Measurements from ENCODE around the gene MCF2L.

The MCF2L gene

DNA sequence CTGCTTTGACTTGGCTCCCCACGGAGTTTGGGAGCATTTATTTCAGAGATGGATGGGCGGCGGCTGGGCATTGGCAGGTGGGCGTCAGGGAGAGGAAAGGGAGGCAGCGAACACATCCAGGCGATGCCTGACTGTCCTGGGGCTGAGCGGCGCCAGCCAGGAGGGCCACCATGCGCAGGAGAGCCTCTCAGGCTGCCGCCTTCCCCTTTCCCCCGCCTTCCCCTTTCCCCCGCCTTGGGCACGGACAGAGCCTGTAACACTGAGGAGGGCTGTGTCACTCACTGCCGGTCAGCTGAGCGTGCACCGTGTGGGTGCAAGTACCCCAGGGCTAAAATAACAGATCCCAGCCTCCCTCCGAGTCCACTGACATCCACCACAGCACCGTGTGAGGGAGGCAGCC is 11.4 kb downstream of the MCF2L start:
- no peak for DNase-seq (ENCODE audit: extremely low read depth in 1 of 2, low read depth in 1 of 2)

DNA sequence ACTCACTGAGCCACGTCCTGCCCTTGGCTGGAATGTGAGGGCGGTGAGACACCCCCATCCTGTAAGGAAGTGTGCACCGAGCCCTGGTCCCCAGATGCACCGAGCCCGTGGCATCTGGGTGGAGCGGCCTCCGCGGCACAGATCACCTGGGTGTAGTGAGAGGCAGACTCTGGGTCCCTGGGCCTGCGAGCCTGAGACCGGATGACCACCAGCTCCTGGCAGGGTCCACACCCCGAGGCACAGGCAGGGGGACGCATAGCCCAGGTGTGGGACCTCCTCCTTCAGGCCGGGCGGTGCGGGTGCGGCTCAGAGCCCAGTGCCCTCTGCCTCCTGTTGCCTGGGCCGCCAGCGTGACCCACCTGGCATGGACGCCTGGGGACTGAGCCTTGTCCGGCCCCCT is 12.4 kb downstream of the MCF2L start:
- no peak for DNase-seq (ENCODE audit: extremely low read depth in 1 of 2, low read depth in 1 of 2)

DNA sequence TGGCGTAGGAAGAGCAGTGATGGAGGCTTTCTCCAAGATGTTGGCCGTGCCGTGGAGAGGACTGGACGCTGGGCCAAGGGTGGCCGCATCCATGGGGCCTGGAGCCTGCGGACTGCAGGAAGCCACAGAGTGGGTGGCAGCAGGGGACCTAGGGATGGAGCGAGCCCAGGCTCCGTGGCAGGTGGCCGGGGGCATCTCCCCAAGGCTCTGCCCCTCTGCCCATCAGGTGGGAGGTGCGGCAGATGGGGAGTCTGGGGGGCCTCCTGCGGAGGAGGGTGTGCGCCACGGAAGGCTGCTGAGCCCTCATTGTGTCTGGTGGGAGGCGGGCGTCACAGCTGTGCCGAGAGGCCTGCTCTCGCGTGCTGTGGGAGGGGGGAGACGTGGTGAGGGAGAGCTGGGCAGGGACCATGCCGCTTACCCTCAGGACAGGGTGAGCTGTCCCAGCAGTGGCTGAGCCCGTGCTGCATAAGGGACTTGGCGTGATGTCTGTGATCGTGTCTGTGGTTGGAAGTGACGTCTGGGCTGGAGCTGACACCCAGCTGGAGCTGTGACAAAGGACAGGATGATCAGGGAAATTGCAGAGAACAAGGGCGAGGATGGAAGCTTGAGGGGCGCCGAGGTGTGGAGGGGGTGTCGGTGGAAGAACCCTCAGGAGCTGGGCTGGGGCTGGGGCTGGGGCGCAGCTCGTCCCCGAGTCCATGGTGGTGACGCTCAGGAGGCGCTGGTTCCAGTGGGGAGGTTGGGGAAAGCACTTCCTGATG is 13.4 kb downstream of the MCF2L start:
- DNase-seq (ENCODE audit: extremely low read depth in 1 of 2, low read depth in 1 of 2): no peak

DNA sequence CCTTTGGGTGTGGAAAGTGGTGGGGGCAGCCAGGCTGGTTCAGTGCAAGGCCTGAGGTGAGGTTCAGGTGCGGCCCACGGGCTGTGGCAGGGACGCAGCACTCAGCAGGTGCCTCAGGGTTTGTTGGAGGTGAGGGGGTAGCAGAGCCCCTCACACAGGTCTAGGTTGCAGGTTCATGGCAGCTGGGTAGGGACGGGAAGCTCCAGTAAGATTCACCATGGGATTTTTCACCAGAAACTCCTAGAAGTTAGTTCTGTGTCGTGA is 14.0 kb downstream of the MCF2L start:
- no peak for DNase-seq (ENCODE audit: extremely low read depth in 1 of 2, low read depth in 1 of 2)

DNA sequence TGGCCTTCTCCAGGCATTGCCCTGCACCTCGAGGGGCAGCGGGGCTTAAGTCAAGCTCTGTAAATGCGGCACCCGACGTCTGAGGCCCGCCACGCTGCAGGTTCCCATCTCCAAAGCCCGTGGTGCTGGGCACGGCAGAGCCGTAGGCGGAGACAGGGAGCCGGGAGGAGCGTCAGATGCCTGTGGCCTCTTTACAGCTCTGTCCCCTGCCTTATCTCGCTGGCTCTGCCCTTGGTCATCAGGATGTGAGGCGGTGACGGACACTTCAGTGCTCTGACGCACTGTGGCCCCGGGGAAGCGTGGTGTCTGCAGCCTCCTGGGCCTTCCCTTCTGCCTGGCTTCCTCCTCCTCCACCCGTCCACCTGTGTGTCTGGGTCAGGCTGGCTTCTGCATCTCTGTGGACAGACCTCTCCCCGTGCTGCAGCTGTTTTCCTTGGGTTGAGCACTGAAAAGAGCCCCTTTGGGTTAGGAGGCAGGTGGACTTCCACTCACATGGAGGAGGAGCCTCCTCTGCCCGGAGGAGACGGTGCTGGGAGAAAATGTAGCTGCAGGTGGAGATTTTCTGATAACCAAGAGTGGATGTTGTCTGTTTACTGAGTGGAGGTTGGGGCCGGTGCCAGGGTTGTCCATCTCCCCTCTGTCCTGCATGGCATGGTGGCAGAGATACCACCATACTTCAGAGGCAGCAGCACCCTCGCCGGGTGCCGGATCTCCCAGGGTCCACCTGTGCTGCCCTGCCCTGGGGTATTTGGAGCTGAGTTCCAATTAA is 14.6 kb downstream of the MCF2L start:
- DNase-seq (ENCODE audit: extremely low read depth in 1 of 2, low read depth in 1 of 2): no peak

DNA sequence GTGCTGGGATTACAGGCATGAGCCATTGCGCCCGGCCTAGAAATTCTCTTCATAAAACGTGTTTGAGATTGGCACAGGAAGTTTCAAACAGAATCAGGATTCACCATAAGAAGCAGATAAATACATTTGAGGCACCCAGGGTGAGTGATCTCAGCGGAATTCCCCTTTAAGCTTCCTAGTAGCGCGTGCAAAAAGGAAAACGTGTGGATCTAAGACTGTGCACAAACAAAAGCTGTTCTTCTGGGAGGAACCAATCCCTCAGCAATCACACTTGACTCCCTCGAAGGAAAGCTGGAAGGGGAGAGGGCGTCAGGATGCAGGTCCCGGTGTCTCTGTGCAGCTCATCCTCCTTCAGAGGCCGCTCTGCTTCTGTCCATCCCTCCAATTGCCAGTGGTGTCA is 15.5 kb downstream of the MCF2L start:
- no peak for DNase-seq (ENCODE audit: extremely low read depth in 1 of 2, low read depth in 1 of 2)

DNA sequence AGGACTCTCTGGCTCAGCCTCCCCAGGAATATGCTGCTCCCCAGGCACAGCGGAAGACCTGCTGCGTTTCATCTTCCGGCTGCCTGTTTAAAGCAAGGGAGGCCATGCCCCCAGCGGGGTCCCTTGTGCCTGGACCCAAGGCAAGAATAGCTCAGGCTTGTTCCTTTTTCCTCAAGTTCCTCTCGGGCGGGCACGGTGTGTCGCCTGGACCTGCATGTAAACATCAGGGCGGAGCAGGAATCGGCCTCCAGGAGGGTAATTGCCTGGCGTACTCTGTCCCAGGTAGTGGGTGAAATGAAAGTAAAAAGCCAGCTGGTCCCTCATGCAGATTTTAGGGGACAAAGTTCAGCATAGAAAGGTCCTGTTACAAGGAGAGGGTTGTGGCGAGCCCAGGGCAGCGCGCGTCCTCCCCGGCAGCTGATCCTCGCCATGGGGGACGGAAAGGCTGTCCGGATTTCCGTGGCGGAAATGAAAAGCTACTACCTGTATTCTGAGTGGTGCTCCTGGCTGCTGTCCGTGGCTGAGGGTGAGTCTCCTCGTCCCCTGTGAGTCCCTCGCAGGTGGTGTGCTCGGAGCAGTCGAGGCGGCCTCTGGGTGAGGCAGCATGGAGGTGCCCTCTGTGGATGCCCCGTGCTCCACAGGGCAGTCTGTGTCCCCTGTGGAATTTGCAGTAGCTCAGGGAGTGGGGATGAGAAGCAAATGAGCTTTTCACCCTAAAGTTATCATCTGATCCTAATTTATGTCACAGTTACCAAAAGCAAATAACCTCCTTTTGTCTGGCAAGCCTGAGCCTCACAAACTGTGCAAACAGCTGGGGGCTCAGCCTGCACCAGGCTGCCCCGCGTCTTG is 16.2 kb downstream of the MCF2L start:
- no peak for DNase-seq (ENCODE audit: extremely low read depth in 1 of 2, low read depth in 1 of 2)

DNA sequence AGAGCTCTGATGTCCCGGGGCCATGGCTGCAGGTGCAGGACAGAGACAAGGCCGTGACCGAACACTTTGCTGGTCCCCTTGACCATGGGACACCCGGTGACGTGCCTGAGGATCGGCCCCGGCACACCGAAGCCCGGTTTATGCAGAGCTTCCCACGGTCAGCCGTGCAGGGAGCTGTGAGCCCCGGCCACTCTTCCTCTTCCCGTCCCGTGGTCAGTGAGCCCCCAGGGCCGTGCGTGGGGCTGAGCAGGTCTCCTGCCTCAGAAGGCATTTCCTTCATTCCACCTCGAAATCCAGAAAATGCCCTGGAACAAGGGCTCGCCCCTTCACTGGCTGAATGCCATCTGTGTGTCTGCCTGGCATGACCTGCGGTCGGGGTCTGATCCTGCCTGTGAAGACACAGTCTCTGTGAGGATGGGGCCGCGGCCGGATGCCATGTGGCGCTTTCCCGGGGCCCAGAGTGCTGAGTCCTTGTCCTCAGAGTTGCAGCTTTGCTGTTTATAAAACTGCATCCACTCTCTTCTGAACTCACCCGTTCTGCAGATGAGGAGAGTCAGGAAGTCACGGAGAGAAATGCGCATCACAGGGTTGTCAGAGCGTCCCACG is 16.9 kb downstream of the MCF2L start:
- DNase-seq (ENCODE audit: extremely low read depth in 1 of 2, low read depth in 1 of 2): no peak

DNA sequence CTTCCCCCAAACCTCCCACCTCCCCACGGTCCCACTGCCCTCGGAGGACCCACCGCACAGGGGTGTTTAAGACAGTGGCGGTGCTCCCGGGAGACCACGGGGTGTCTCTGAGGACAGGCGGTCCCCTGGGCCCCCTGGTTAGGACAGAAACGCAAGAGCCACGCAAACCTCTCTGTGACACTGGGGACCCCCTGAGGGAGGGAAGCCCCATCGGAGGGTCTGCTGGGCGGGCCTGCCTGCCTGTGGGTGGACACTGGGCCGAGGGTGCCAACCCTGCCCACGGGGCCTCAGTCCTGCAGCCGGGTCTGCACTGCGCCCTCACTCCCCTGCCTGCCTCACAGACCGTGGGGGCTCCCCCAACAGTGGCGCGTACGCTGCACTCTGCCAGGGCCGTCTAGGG is 17.5 kb downstream of the MCF2L start:
- DNase-seq (ENCODE audit: extremely low read depth in 1 of 2, low read depth in 1 of 2): no peak

DNA sequence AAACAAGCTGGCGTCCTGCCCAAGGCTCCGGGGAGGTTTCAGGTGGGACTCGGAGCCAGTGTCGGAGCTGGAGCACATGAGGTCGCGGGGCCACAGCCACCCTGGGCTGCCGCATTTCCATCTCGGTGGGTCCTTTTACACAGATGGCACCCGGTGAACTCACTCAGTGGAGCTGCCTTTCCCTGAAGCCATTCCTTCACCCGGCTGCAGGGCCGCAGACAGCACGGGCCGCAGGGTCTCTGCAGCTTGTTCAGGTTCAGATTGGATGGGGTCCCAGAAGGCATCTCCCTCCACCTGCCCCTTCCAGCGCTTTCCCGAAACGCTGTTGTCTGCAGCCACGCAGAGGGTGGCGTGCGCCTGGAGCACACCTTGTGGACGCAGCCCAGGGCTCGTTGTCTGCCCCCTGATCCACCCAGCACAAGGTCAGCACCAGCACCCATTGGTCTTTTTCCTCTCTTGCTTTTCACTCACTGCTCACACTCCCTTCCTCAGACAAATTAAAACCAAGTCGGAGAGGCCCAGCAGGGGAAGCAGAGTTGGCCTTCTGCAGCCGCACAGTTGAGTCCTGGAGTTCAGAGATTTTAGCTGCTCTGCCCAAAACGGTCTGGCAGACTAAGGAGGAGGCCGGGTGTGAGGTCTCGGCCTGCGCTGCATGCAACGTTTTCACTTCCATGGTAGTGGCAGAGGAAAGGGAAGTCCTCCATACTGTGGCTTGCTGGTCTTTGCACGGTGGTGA is 18.1 kb downstream of the MCF2L start:
- no peak for DNase-seq (ENCODE audit: extremely low read depth in 1 of 2, low read depth in 1 of 2)

DNA sequence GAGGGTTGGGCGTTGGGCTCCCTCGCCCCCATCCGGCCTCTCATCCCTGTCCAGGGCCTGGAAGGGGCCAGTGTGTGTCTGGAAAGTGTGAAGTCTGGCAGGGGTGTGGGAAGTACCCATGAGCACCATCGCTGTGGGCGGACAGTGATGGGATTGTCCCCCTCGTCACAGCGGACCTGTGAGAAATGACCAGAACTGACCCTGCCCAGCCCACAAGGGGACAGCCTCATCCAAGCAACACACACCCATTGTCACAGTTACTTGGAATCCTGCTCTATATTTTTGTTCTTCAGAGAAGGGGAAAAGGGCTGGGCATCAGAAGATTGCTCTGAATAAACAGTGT is 18.6 kb downstream of the MCF2L start:
- no peak for DNase-seq (ENCODE audit: extremely low read depth in 1 of 2, low read depth in 1 of 2)

DNA sequence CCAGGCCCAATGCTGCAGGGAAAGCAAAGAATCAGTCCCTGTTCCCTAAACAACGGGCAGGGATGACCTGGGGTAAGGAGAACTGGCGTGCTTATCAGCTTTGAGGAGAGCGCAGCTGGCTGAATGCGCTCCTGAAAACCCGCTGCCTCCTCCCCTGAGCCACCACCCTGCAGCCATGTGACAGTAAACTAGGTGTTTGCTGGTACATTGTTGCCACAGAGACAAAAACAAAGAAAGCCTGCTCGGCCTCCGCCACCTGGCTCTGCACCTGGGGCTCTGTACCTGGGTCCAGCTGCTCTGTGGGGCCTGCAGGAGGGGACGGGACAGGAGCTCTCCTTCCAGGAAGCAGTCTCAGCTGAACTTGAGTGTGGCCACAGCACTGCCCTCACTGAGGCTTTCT is 21.8 kb downstream of the MCF2L start:
- DNase-seq (ENCODE audit: extremely low read depth in 1 of 2, low read depth in 1 of 2): no peak

DNA sequence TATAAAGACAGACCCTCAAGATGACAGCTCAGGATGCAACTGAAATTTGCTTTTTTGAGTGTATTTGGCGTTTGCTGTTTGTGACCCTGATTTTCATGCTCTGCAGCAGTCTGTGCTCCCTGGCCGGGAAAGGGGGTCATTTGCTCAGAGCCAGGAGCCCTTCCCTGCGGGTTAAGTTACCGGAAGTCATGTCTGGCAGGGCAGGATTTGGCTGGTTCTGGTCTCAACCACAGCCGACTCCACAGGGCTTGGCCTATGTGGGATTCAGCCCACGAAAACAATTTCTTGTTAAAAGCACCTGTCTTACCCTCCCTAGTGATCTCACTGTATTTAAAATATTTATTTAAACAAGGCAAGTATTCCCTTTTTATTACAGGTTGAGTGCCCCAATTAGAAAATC is 22.6 kb downstream of the MCF2L start:
- no peak for DNase-seq (ENCODE audit: extremely low read depth in 1 of 2, low read depth in 1 of 2)

DNA sequence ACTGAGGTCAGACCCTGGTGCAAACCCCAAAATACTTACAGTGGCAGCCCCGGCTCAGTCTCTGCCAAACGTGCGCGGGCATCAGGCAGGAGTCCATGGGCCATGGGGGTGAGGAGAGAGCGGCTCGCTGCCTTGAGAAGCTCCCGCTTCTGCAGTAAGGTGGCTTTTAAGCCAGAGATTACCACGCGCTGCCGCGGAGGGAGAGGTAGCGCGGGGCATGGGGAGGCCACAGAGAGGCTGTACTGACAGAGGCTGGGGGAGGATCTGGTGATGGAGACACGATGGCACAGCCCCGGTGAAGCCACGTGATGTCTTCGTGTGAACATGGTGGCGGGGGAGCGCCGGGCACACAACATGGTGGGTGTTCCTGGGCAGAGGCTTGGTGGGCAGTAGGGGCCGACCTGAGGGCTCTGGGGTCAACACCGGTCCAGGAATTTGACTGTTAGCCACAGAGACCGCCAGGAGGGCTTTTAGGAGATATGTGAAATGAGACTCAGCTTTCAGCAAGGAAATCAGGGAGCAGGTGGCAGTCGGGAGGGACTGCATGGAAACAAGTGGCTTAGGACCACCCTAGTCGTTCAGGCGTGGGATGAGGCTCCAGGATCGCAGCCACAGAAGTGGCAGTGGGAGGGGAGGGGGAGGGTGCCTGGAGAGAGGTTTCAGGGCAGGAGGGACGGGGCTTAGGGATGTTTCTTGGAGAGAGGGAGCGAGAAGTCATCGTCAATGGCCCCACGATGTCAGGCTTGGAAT is 24.1 kb downstream of the MCF2L start:
- no peak for DNase-seq (ENCODE audit: extremely low read depth in 1 of 2, low read depth in 1 of 2)

DNA sequence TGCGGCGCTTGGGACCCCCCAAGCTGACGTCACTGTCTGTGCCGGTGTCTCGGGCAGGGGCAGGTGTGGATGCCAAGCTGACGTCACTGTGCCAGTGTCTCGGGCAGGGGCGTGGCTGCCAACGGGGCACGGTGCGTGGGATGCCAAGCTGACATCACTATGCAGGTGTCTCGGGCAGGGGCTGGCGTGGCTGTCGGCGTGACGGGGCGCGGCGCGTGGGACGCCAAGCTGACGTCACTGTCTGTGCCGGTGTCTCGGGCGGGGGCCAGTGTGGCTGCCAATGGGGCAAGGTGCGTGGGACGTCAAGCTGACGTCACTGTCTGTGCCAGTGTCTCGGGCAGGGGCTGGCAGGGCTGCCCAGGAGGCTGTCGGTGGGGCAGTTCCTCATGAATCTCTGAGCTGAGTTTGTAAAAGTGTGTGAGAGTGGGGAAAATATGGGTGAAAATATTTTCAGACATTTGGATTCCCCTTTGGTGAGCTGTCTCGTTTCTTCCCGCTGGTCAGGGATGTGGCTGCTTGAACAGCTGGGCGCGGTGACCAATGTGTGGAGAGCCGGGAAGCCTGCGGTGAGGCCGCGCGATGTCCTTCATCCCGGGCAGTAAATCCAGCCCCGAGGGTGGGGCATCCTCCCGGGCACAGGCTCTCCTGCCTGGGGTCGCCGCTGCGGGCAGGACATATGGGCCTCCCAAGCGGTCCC is 25.2 kb downstream of the MCF2L start:
- DNase-seq (ENCODE audit: extremely low read depth in 1 of 2, low read depth in 1 of 2): no peak

DNA sequence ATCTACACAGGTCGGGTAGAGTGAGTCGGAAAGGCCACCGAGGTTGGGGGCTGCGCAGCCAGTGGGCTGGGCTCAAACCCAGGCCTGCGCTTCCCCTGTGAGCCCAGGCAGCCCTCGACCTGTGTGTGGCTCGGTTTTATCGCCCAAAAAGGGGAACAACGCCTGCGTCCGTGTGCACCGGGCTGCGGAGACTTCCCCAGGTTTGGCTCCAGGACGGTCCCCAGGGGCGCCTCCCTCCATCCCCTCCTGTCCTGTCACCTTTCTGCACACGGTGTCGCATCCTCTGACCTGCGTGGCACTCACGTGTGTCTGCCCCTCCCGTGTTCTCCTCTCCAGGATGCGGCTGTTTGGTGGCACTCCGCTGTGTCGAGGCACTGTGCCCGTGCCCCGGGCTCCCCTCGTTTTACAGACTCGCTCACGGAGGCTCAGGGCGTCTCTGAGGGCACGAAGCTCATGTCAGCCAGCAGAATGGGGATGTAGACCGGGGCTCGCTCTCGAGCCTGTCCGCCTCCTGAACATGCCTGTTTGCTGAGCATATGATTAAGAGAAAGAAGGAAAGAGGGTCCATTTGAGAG is 25.9 kb downstream of the MCF2L start:
- DNase-seq (ENCODE audit: extremely low read depth in 1 of 2, low read depth in 1 of 2): no peak

DNA sequence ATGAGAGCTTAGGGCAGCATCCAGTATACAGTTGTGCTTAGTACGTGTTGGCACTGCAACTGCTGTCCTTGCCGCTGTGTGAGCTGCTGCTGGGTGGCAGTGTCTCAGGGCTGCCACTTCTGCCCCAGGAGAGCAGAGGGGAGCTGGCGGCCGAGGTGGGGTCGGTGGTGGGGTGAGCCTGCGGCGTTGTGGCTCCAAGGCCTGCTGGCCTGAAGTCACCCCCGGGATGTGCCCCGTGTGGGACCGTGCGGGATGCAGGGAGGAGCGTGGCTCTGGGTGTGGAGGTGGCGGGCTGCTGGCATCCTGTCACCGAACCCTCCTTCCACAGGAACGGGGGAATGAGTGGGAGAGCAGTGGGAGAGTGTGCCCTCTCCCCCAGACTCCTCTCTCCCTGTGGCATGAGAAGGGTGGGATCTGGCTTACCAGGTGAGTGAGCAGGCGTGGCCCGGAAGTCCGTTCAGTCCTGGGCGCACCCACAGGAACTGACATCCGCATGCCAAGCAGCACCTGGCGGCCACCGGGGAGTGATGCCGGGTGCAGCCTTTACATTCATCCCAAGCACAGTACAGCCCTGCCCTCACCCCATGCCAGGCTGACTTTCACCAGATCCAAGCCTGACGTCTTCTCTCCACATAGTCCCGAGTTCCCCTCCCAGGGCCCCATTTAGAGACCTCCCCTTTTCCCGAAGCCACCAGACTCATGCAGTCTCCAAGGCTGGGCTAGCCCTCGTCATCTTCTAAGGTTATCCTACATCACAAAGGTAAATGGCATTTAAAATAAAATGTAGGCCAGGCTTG is 26.6 kb downstream of the MCF2L start:
- no peak for DNase-seq (ENCODE audit: extremely low read depth in 1 of 2, low read depth in 1 of 2)

DNA sequence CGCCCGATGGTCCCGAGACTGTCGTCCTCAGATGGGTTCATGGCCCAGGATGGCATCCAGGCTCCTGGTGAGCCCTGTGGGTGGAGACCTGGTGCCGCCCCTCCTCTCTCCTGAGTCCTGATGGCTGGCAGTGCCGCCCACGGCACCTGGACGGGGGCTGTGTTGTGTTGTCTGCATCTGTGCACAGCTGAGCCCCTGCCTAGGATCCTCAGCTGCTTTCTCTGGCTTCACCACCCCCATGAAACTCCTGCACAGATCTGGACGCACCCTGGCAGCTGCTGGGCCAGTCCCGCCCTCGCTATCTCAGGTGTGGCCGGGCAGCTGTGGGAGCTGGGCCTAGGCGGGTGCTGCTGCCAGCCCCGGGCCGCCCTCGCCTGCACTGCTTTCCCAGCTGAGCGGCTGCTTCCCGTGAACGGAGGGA is 27.7 kb downstream of the MCF2L start:
- no peak for DNase-seq (ENCODE audit: extremely low read depth in 1 of 2, low read depth in 1 of 2)
